Naive thymus-derived CD4-positive, alpha-beta T cell (primary cell): Measurements from ENCODE around the gene PDE8A. TPM values are rescaled to one million over a fixed set of nuclear protein-coding genes. Genes with fewer than 3 reads are reported as not detected.
A peak's percentile ranks its signal among the peaks of the same experiment; 100 is the strongest.
"Not testable (repeated sequence)": the region's sequence is repeated elsewhere in the genome, so short reads cannot be mapped to it uniquely, and the experiment has no call there.

Source experiments
- ATAC-seq: fragments of 150-1000 bp; cut with Tn5 transposase; 2 replicates; pipeline ENCODE4 v1.10.0; 2021; ENCODE audit warnings: mild to moderate bottlenecking, moderate library complexity
- CTCF ChIA-PET: fragments of 350-600 bp; sonication (Branson Sonifier 250); formaldehyde crosslinking; loops from one replicate; lab custom pipeline; 2021; ENCODE audit warnings: antibody characterized with exemption; lab: Charles Lee
- POLR2A ChIA-PET: fragments of 350-600 bp; sonication (Branson Sonifier 250); formaldehyde crosslinking; loops from one replicate; lab custom pipeline; 2021; ENCODE audit warnings: antibody characterized with exemption, inconsistent platforms; lab: Charles Lee
- DNase-seq, 9 donors: peaks; one replicate each; pipeline versions ENCODE4 v3.0.0 to v3.0.0-alpha.2; 2020 to 2022; ENCODE audit warnings: mixed read lengths in 1 of 9
- H3K27ac ChIP-seq: one replicate; pipeline ENCODE4 v1.7.0; 2013; ENCODE audit warnings: mild to moderate bottlenecking, low read depth, low read length, moderate library complexity
- H3K27me3 ChIP-seq, 2 donors: one replicate each; pipeline ENCODE4 v1.7.0; 2013; ENCODE audit warnings: low read length in 2 of 2, mild to moderate bottlenecking in 2 of 2, moderate library complexity in 2 of 2; ENCODE audit not compliant: control insufficient read depth in 2 of 2, insufficient read depth in 2 of 2
- H3K36me3 ChIP-seq, 3 experiments: 1 replicate in 2 of 3; 2 replicates in 1 of 3; pipeline ENCODE4 v1.7.0; 2013; ENCODE audit warnings: low read length in 3 of 3, mild to moderate bottlenecking in 3 of 3, moderate library complexity in 1 of 3; ENCODE audit not compliant: insufficient read depth in 3 of 3, control insufficient read depth in 2 of 3
- H3K4me1 ChIP-seq, 2 donors: one replicate each; pipeline ENCODE4 v1.7.0; 2013; ENCODE audit warnings: low read length in 2 of 2, mild to moderate bottlenecking in 2 of 2, moderate library complexity in 1 of 2; ENCODE audit not compliant: control insufficient read depth in 2 of 2, insufficient read depth in 2 of 2
- H3K4me3 ChIP-seq: 2 replicates; pipeline ENCODE4 v1.7.0; 2013; ENCODE audit warnings: mild to moderate bottlenecking, low read length
- H3K9me3 ChIP-seq, 3 experiments: 1 replicate in 2 of 3; 2 replicates in 1 of 3; pipeline ENCODE4 v1.7.0; 2013; ENCODE audit warnings: low read length in 3 of 3; ENCODE audit not compliant: control insufficient read depth in 2 of 3
- H3K27ac Mint-ChIP-seq, 9 donors: one replicate each; pipeline ENCODE4 v1.8.0; 2020 to 2022; ENCODE audit warnings: mixed read lengths in 9 of 9, mild to moderate bottlenecking in 8 of 9, moderate library complexity in 5 of 9, inconsistent platforms in 2 of 9
- H3K27me3 Mint-ChIP-seq, 5 donors: one replicate each; pipeline ENCODE4 v1.8.0; 2021 to 2022; ENCODE audit warnings: mixed read lengths in 5 of 5, mild to moderate bottlenecking in 1 of 5
- H3K36me3 Mint-ChIP-seq, 5 donors: one replicate each; pipeline ENCODE4 v1.8.0; 2020 to 2022; ENCODE audit warnings: mixed read lengths in 5 of 5, mild to moderate bottlenecking in 3 of 5, inconsistent platforms in 1 of 5
- H3K4me1 Mint-ChIP-seq, 7 donors: one replicate each; pipeline ENCODE4 v1.8.0; 2020 to 2022; ENCODE audit warnings: mixed read lengths in 7 of 7, mild to moderate bottlenecking in 3 of 7, inconsistent platforms in 1 of 7
- H3K4me3 Mint-ChIP-seq, 10 donors: one replicate each; pipeline ENCODE4 v1.8.0; 2020 to 2022; ENCODE audit warnings: mild to moderate bottlenecking in 10 of 10, mixed read lengths in 10 of 10, moderate library complexity in 6 of 10, inconsistent platforms in 2 of 10
- H3K9me3 Mint-ChIP-seq, 11 donors: one replicate each; pipeline ENCODE4 v1.8.0; 2020 to 2022; ENCODE audit warnings: mixed read lengths in 11 of 11, mild to moderate bottlenecking in 4 of 11, inconsistent platforms in 1 of 11, moderate library complexity in 1 of 11
- intact Hi-C, 2 donors: fragments of 100-400 bp; cut with micrococcal nuclease; formaldehyde crosslinking; loops; one replicate each; pipeline ENCODE4 v1.15.1; 2023
- polyA plus RNA-seq, 2 donors: library from polyadenylated mRNA; unstranded; fragments of 300-500 nt; fragmentation: Illumina TruSeq; gene quantifications; one replicate each; pipeline ENCODE4 v1.2.3, GENCODE V29; 2021
- total RNA-seq, 6 experiments: library from RNA in 5 of 6; stranded (reverse) in 5 of 6; gene quantifications; 1 replicate in 5 of 6; 2 replicates in 1 of 6; pipeline ENCODE4 v1.2.3 and lab custom pipeline; 2021 to 2026

PDE8A gene
- total and polyA plus RNA-seq, 7 experiments from 2014 or later: 1.7 to 43.3 (median 31.9) TPM

DNA sequence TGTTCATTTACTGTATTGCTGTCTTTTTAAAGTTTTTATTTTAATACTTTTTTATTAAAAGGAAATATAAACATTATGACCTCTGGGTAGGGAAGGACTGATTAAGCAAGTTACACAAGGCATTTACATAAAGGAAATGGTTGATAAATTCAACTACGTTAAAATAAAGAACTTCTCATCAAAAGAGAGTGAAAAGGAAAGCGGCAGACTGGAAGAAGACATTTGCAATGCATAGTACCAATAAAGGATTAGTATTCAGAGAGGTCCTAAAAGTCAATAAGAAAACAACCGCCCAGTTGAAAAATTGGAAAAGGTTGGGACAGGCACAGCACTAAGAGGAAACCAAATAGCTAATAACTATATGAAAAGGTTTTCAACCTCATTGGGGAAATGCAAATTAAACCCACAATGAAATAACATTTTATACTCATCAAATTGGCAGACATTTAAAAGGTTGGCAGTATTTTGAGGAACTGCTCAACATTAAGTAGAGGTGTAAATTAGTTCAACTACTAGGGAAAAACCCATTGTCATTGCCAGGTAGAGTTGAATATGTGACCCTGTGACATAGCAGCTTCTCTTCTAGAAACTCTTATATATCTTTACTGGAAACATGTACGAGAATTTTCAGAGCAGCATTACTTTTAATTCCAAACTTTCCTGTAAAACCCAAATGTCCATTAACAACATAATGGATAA, 9.5 kb downstream of the PDE8A start:
- POLR2A ChIA-PET: interaction anchor here (1.5 kb wide), 1 partner anchor 9 kb away, joined by 11 read pairs; the partner anchor contains the start of gene PDE8A
- peaks cover 0 to 1% (median 0%) of the 10 kb centered on the region in 11 donors for H3K9me3 Mint-ChIP-seq
- Histone ChIP-seq H3K36me3 (no peaks in the 10 kb centered on the region), H3K4me3 (no peak overlapping the region), H3K27ac (no peak overlapping the region), H3K4me1 (peaks cover 9 to 37% of the 10 kb centered on the region in 2 donors), H3K9me3 (no peaks in the 10 kb centered on the region), H3K27me3 (no peaks in the 10 kb centered on the region)
- intact Hi-C loops: loop anchor here in 1 of 2 donors (1.0 kb wide), 1 partner anchor 8 kb away; no protein-coding TSS in a partner anchor
- no peaks in the 10 kb centered on the region for H3K27me3 Mint-ChIP-seq
- ATAC-seq: no peak
- CTCF ChIA-PET: interaction anchor here (0.6 kb wide), 1 partner anchor 41 kb away, joined by 3 read pairs; no protein-coding TSS in a partner anchor
- DNase-seq: no peak
- H3K27ac Mint-ChIP-seq: peak overlapping the region in 2 of 9 donors; percentile 51 to 97
- peak overlapping the region in 5 of 10 donors; percentile 0 to 38 (median 17) for H3K4me3 Mint-ChIP-seq
- H3K36me3 Mint-ChIP-seq: peaks cover 0 to 7% (median 0%) of the 10 kb centered on the region in 5 donors
- peaks cover 40 to 73% (median 63%) of the 10 kb centered on the region in 7 donors for H3K4me1 Mint-ChIP-seq

GRCh38 chr15:84992157-84992944, 10.7 kb downstream of the PDE8A start:
- ATAC-seq: peak; percentile 36
- no peak overlapping the region for H3K4me3 Mint-ChIP-seq

DNA sequence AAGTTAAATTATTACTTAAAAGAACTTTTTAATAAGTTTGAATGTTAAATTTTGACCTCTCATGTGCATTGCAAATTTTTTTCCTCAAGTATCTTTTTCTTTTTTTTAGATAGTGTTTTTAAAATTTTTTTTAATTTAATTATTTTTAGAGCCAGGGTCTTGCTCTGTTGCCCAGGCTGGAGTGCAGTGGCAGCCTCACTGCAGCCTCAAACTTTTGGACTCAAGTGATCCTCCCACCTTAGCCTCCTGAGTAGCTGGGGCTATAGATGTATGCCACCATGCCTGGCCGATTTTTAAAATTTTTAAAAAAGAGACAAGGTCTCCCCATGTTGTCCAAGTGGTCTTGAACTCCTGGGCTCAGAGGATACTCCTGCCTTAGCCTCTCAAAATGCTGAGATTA, 14.4 kb downstream of the PDE8A start:
- intact Hi-C loops: no loop called here
- Mint-ChIP-seq H3K36me3 (peaks cover 0 to 3% (median 0%) of the 10 kb centered on the region in 5 donors), H3K4me3 (no peak overlapping the region), H3K9me3 (no peaks in the 10 kb centered on the region), H3K4me1 (peaks cover 9 to 52% (median 43%) of the 10 kb centered on the region in 7 donors), H3K27me3 (no peaks in the 10 kb centered on the region), H3K27ac (peak overlapping the region in 1 of 9 donors; percentile 15)
- ATAC-seq: no peak
- no peak overlapping the region for H3K27ac ChIP-seq
- H3K4me1 ChIP-seq: peaks cover under 1 to 7% of the 10 kb centered on the region in 2 donors
- ChIA-PET POLR2A (no interaction called here), CTCF (no interaction called here)
- H3K9me3 ChIP-seq: no peaks in the 10 kb centered on the region
- H3K36me3 ChIP-seq: no peaks in the 10 kb centered on the region
- H3K4me3 ChIP-seq: no peak overlapping the region
- no peak for DNase-seq
- H3K27me3 ChIP-seq: no peaks in the 10 kb centered on the region

More at GRCh38 chr15:84992157-84992944, 10.7 kb downstream of the PDE8A start:
- Mint-ChIP-seq H3K36me3 (peaks cover 0 to 7% (median 0%) of the 10 kb centered on the region in 5 donors), H3K9me3 (peaks cover 0 to 1% (median 0%) of the 10 kb centered on the region in 11 donors), H3K27ac (peak overlapping the region in 4 of 9 donors; percentile 18 to 53 (median 36)), H3K4me1 (peaks cover 32 to 63% (median 54%) of the 10 kb centered on the region in 7 donors), H3K27me3 (no peaks in the 10 kb centered on the region)
- peaks cover 5 to 27% of the 10 kb centered on the region in 2 donors for H3K4me1 ChIP-seq
- no peaks in the 10 kb centered on the region for H3K36me3 ChIP-seq
- H3K27me3 ChIP-seq: no peaks in the 10 kb centered on the region
- ChIA-PET POLR2A (interaction anchor here (0.7 to 1.5 kb wide), 2 partner anchors 10 to 39 kb away, joined by 3 to 11 read pairs; partner anchors contain the start of gene PDE8A), CTCF (no interaction called here)
- H3K4me3 ChIP-seq: no peak overlapping the region
- H3K27ac ChIP-seq: no peak overlapping the region
- DNase-seq: peak in 1 of 9 donors; percentile 48
- intact Hi-C loops: no loop called here
- H3K9me3 ChIP-seq: no peaks in the 10 kb centered on the region

DNA sequence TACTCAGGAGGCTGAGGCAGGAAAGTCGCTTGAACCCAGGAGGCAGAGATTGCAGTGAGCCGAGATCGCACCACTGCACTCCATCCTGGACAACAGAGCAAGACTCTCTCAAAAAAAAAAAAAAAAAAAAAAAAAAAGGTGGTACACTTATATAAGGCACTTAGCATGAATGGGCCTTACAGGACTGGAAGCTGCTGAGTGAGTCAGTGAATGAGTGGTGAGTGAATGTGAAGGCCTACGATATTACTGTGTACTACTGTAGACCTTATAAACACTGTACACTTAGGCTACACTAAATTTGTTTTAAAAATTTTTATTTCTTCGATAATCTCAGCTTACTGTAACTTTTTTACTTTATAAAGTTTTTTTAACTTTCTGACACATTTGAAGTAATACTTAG, 15.1 kb downstream of the PDE8A start:
- H3K27ac Mint-ChIP-seq, intact Hi-C loops, H3K4me3 Mint-ChIP-seq, DNase-seq, H3K4me3 ChIP-seq, H3K27me3 ChIP-seq, H3K4me1 ChIP-seq, H3K36me3 Mint-ChIP-seq, H3K9me3 ChIP-seq, H3K27me3 Mint-ChIP-seq, H3K27ac ChIP-seq, H3K36me3 ChIP-seq, H3K9me3 Mint-ChIP-seq, ATAC-seq: not testable (repeated sequence)
- POLR2A ChIA-PET: interaction anchor here (0.8 kb wide), 1 partner anchor 16 kb away, joined by 3 read pairs; no protein-coding TSS in a partner anchor
- H3K4me1 Mint-ChIP-seq: peaks cover 13 to 52% (median 45%) of the 10 kb centered on the region in 7 donors
- CTCF ChIA-PET: interaction anchor here (0.7 kb wide), 1 partner anchor 68 kb away, joined by 4 read pairs; no protein-coding TSS in a partner anchor

DNA sequence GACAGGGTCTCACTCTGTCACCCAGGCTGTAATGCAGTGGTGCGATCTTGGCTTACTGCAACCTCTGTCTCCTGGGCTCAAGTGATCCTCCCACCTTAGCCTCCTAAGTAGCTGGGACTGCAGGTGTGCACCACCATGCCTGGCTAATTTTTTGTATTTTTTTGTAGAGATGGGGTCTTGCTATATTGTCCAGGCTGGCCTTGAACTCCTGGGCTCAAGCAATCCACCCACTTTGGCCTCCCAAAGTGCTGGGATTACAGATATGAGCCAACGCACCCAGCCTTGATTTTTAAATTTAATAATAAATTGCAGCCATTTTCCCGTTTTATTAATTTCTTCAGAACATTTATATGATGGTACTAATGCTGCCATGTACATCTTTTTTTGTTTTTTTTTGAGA, 15.6 kb downstream of the PDE8A start:
- H3K36me3 ChIP-seq, H3K27ac ChIP-seq, intact Hi-C loops, DNase-seq, H3K4me3 Mint-ChIP-seq, H3K9me3 Mint-ChIP-seq, H3K36me3 Mint-ChIP-seq, H3K27me3 Mint-ChIP-seq, H3K27me3 ChIP-seq, H3K4me3 ChIP-seq, H3K9me3 ChIP-seq, H3K27ac Mint-ChIP-seq, H3K4me1 ChIP-seq, ATAC-seq: not testable (repeated sequence)
- POLR2A ChIA-PET: interaction anchor here (0.8 kb wide), 1 partner anchor 16 kb away, joined by 3 read pairs; no protein-coding TSS in a partner anchor
- CTCF ChIA-PET: interaction anchor here (0.7 kb wide), 1 partner anchor 69 kb away, joined by 4 read pairs; no protein-coding TSS in a partner anchor
- H3K4me1 Mint-ChIP-seq: peaks cover 13 to 51% (median 46%) of the 10 kb centered on the region in 7 donors

DNA sequence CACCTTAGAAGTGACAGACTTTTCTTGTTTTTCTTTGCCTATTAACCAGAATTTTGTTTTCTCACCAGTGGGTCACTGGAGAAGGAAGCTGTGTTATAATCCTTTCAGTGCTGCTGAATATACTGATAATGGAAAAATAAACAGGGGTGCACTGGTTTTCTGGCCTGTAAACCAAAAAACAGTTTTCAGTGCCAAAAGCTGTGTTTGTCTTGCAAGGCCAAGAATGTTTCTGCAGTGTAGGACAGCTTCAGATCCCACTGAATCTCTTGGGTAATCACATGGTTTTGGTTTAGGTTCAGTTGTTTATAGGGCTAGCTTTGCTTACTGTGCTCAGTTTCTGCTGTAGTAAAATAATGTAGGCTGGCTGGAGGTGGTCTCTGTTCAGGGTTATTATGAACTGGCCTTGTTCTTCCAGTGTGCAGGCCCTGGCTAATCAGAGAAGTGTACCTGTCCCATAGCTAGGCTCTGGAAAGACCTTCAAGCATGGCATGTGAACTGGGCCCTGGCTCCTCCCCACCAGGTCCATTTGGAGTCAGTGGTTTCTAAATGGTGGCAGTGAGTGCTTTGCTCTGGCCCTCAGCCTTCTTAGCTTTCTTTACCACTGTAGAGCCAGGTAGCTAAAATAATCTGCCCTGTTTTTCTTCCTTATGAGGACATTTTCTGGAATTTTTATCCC, 18.7 kb downstream of the PDE8A start:
- H3K4me3 Mint-ChIP-seq: no peak overlapping the region
- POLR2A ChIA-PET: interaction anchor here (0.6 to 1.0 kb wide), 2 partner anchors 17 to 20 kb away, joined by 3 read pairs; no protein-coding TSS in a partner anchor
- Histone ChIP-seq H3K36me3 (no peaks in the 10 kb centered on the region), H3K9me3 (no peaks in the 10 kb centered on the region), H3K4me1 (peaks cover 3 to 7% of the 10 kb centered on the region in 2 donors), H3K4me3 (no peak overlapping the region), H3K27ac (no peak overlapping the region), H3K27me3 (no peaks in the 10 kb centered on the region)
- CTCF ChIA-PET: interaction anchor here (1.1 kb wide), 1 partner anchor 45 kb away, joined by 3 read pairs; no protein-coding TSS in a partner anchor
- no peaks in the 10 kb centered on the region for H3K27me3 Mint-ChIP-seq
- intact Hi-C loops: no loop called here
- H3K36me3 Mint-ChIP-seq: peaks cover 0 to 9% (median 0%) of the 10 kb centered on the region in 5 donors
- no peak for ATAC-seq
- H3K9me3 Mint-ChIP-seq: no peaks in the 10 kb centered on the region
- no peak for DNase-seq
- H3K4me1 Mint-ChIP-seq: peaks cover 12 to 64% (median 51%) of the 10 kb centered on the region in 7 donors
- H3K27ac Mint-ChIP-seq: peak overlapping the region in 1 of 9 donors; percentile 12
